NCI-H1048 (cell line): ENCODE results near the gene LRP1-AS.

Experiments used
- DNase-seq: peaks from one replicate; lab custom pipeline; 2025; lab: John Stamatoyannopoulos, UW

LRP1-AS gene

GRCh38 chr12:57160040-57160439 lies 12.6 kb upstream of the LRP1-AS start:
- DNase-seq: no peak

GRCh38 chr12:57159311-57159710 lies 11.9 kb upstream of the LRP1-AS start:
- DNase-seq: no peak

GRCh38 chr12:57158665-57159064 lies 11.2 kb upstream of the LRP1-AS start:
- DNase-seq: no peak

- no peak for DNase-seq
Measured at GRCh38 chr12:57158186-57158585, 10.8 kb upstream of the LRP1-AS start.

GRCh38 chr12:57157588-57158173 lies 10.3 kb upstream of the LRP1-AS start:
- no peak for DNase-seq

GRCh38 chr12:57156701-57157403 lies 9.4 kb upstream of the LRP1-AS start:
- no peak for DNase-seq

- no peak for DNase-seq
Measured at GRCh38 chr12:57154804-57155434, 7.5 kb upstream of the LRP1-AS start.

GRCh38 chr12:57154076-57154475 lies 6.7 kb upstream of the LRP1-AS start:
- DNase-seq: no peak

GRCh38 chr12:57153415-57153997 lies 6.1 kb upstream of the LRP1-AS start:
- no peak for DNase-seq

- DNase-seq: no peak
Measured at GRCh38 chr12:57152639-57153038, 5.2 kb upstream of the LRP1-AS start.

GRCh38 chr12:57151741-57152630 lies 4.6 kb upstream of the LRP1-AS start:
- no peak for DNase-seq

- DNase-seq: no peak
Measured at GRCh38 chr12:57150400-57151000, 3.1 kb upstream of the LRP1-AS start.

GRCh38 chr12:57149245-57149900 lies 2.0 kb upstream of the LRP1-AS start:
- no peak for DNase-seq

GRCh38 chr12:57148469-57149244 lies 1.2 kb upstream of the LRP1-AS start:
- DNase-seq: no peak

- DNase-seq: no peak
Measured at GRCh38 chr12:57146092-57146491, 1.3 kb downstream of the LRP1-AS start.

- DNase-seq: no peak
Measured at GRCh38 chr12:57145460-57146059, 1.9 kb downstream of the LRP1-AS start.

- DNase-seq: no peak
Measured at GRCh38 chr12:57143454-57143853, 4.0 kb downstream of the LRP1-AS start.

GRCh38 chr12:57142727-57143126 lies 4.7 kb downstream of the LRP1-AS start:
- DNase-seq: no peak

GRCh38 chr12:57142121-57142520 lies 5.3 kb downstream of the LRP1-AS start:
- DNase-seq: no peak

- no peak for DNase-seq
Measured at GRCh38 chr12:57141249-57141648, 6.2 kb downstream of the LRP1-AS start.
